HL-60/S4 treated with phorbol 12-myristate 13-acetate at 8.2 ng/mL for 4 days and 3 days (cell line): ENCODE data around the gene HGD.
"Not testable (repeated sequence)": the region's sequence is repeated elsewhere in the genome, so short reads cannot be mapped to it uniquely, and the experiment has no call there.

ENCODE experiments used
- in situ Hi-C: fragments of 300-500 bp; cut with MboI; formaldehyde crosslinking; loops from 2 replicates; pipeline ENCODE4 v1.15.0; 2022; ENCODE audit warnings: low sequenced_read_pairs

Gene HGD

GRCh38 chr3:120680193-120680894 is 1.7 kb downstream of the HGD start:
- in situ Hi-C loops = no loop called here

- in situ Hi-C loops = no loop called here
Observed at GRCh38 chr3:120678984-120679383, 3.1 kb downstream of the HGD start.

GRCh38 chr3:120678331-120678947 is 3.6 kb downstream of the HGD start:
- in situ Hi-C loops = no loop called here

GRCh38 chr3:120677193-120677592 is 4.8 kb downstream of the HGD start:
- in situ Hi-C loops = not testable (repeated sequence)

GRCh38 chr3:120673116-120673515 is 8.9 kb downstream of the HGD start:
- in situ Hi-C loops = no loop called here

- in situ Hi-C loops = no loop called here
Observed at GRCh38 chr3:120670576-120670975, 11.5 kb downstream of the HGD start.

GRCh38 chr3:120664926-120665325 is 17.1 kb downstream of the HGD start:
- in situ Hi-C loops = no loop called here

- in situ Hi-C loops = no loop called here
Observed at GRCh38 chr3:120661945-120662344, 20.1 kb downstream of the HGD start.

GRCh38 chr3:120661106-120661905 is 20.7 kb downstream of the HGD start:
- in situ Hi-C loops = no loop called here

- in situ Hi-C loops = no loop called here
Observed at GRCh38 chr3:120659834-120660233, 22.2 kb downstream of the HGD start.

- in situ Hi-C loops = no loop called here
Observed at GRCh38 chr3:120659285-120659684, 22.8 kb downstream of the HGD start.

- in situ Hi-C loops = no loop called here
Observed at GRCh38 chr3:120652896-120653545, 29.0 kb downstream of the HGD start.

- in situ Hi-C loops = no loop called here
Observed at GRCh38 chr3:120652281-120652680, 29.8 kb downstream of the HGD start.

GRCh38 chr3:120650311-120650710 is 31.7 kb downstream of the HGD start:
- in situ Hi-C loops = no loop called here

- in situ Hi-C loops = no loop called here
Observed at GRCh38 chr3:120649830-120650233, 32.2 kb downstream of the HGD start.

GRCh38 chr3:120648290-120648689 is 33.7 kb downstream of the HGD start:
- in situ Hi-C loops = no loop called here

GRCh38 chr3:120646771-120647432 is 35.1 kb downstream of the HGD start:
- in situ Hi-C loops = no loop called here

GRCh38 chr3:120645083-120645845 is 36.8 kb downstream of the HGD start:
- in situ Hi-C loops = no loop called here

GRCh38 chr3:120642368-120642948 is 39.6 kb downstream of the HGD start:
- in situ Hi-C loops = no loop called here
